HCT116 (cell line): ENCODE data around the gene FRMD4A. TPM values are rescaled to one million over a fixed set of nuclear protein-coding genes. Genes with fewer than 3 reads are reported as not detected.

Experiments
- ATAC-seq: fragments of 200-7000 bp; cut with Tn5 transposase; 2 replicates; pipeline ENCODE4 v1.9.1; 2020; ENCODE audit warnings: mild to moderate bottlenecking, moderate library complexity
- BruUV-seq: library from RNA; stranded (reverse); fragments of 400-500 nt; replicated peaks from 2 replicates; lab custom pipeline; 2021; lab: Mats Ljungman, UMichigan
- CTCF ChIA-PET: fragments of 300-600 bp; sonication (Branson Sonifier 250); formaldehyde crosslinking; loops from one replicate; lab custom pipeline; 2021; ENCODE audit warnings: antibody characterized with exemption; lab: Charles Lee
- POLR2A ChIA-PET: fragments of 300-600, 350-600 bp; sonication (Branson Sonifier 250); formaldehyde crosslinking; loops from one replicate; lab custom pipeline; 2021; ENCODE audit warnings: antibody characterized with exemption; lab: Charles Lee
- RAD21 ChIA-PET, 2 experiments: fragments of 300-600 bp; sonication (Branson Sonifier 250); formaldehyde crosslinking; loops; one replicate each; lab custom pipeline; 2023; ENCODE audit warnings: low total read pairs in 2 of 2; ENCODE audit not compliant: uncharacterized antibody in 2 of 2, unreplicated experiment in 2 of 2, low non-redundant PET in 1 of 2; lab: Charles Lee
- DNase-seq: peaks from one replicate; pipeline ENCODE4 v3.0.0-alpha.2; 2010; ENCODE audit warnings: low read depth, low spot score
- H2AFZ ChIP-seq: fragments of 200-600 bp; shearing (Covaris generic), sonication (generic); 2 replicates; pipeline ENCODE4 v1.6.1; 2017; ENCODE audit warnings: low read depth, mixed run types, mixed read lengths, antibody characterized with exemption, low read length; ENCODE audit not compliant: poor library complexity, severe bottlenecking
- H3K27ac ChIP-seq: 2 replicates; pipeline ENCODE4 v1.5.1; 2012; ENCODE audit warnings: low read depth, low read length
- H3K27me3 ChIP-seq: fragments of 200-600 bp; sonication (generic); 2 replicates; pipeline ENCODE4 v1.6.1; 2016; ENCODE audit warnings: mixed run types, low read length, mixed read lengths; ENCODE audit not compliant: insufficient read depth
- H3K36me3 ChIP-seq, 2 experiments: fragments of 200-500 bp in 1 of 2; fragments of 200-600 bp in 1 of 2; sonication (Bioruptor generic) in 1 of 2; sonication (generic) in 1 of 2; 2 replicates each; pipeline versions ENCODE4 v1.5.1 to v1.6.1; 2014 to 2016; ENCODE audit warnings: low read length in 2 of 2, inconsistent platforms in 1 of 2, mixed read lengths in 1 of 2, mixed run types in 1 of 2; ENCODE audit not compliant: insufficient read depth in 2 of 2, control insufficient read depth in 1 of 2
- H3K4me1 ChIP-seq, 2 experiments: fragments of 200-600 bp in 1 of 2; sonication (generic) in 1 of 2; 2 replicates each; pipeline versions ENCODE4 v1.5.1 to v1.6.1; 2012 to 2017; ENCODE audit warnings: low read length in 2 of 2, inconsistent platforms in 1 of 2, mild to moderate bottlenecking in 1 of 2, mixed read lengths in 1 of 2, mixed run types in 1 of 2, moderate library complexity in 1 of 2; ENCODE audit not compliant: insufficient read depth in 2 of 2, control insufficient read depth in 1 of 2
- H3K4me2 ChIP-seq: fragments of 200-600 bp; sonication (generic); 2 replicates; pipeline ENCODE4 v1.6.1; 2017; ENCODE audit warnings: mixed run types, low read length, mixed read lengths
- H3K4me3 ChIP-seq, 2 experiments: fragments of 200-600 bp in 1 of 2; sonication (generic) in 1 of 2; replicated peaks in 1 of 2; 2 replicates each; pipeline ENCODE4 v1.5.1; 2011 to 2016; ENCODE audit warnings: low read length in 2 of 2, control low read depth in 1 of 2, low read depth in 1 of 2, mild to moderate bottlenecking in 1 of 2, mixed read lengths in 1 of 2, mixed run types in 1 of 2
- H3K79me2 ChIP-seq: fragments of 200-600 bp; sonication (generic); 2 replicates; pipeline ENCODE4 v1.6.1; 2017; ENCODE audit warnings: mild to moderate bottlenecking, mixed run types, low read length, moderate library complexity, mixed read lengths; ENCODE audit not compliant: insufficient read depth
- H3K9ac ChIP-seq: fragments of 200-600 bp; sonication (generic); 2 replicates; pipeline ENCODE4 v1.6.1; 2016; ENCODE audit warnings: low read length, mixed read lengths
- H3K9me2 ChIP-seq: fragments of 200-600 bp; sonication (generic), shearing (Covaris generic); 2 replicates; pipeline ENCODE4 v1.6.1; 2017; ENCODE audit warnings: mixed run types, mild to moderate bottlenecking, moderate library complexity; ENCODE audit not compliant: insufficient read depth
- H3K9me3 ChIP-seq, 2 experiments: fragments of 200-500 bp in 1 of 2; fragments of 200-600 bp in 1 of 2; sonication (Bioruptor generic) in 1 of 2; sonication (generic) in 1 of 2; 2 replicates each; pipeline ENCODE4 v1.6.1; 2014 to 2017; ENCODE audit warnings: low read length in 2 of 2, mixed read lengths in 2 of 2, inconsistent platforms in 1 of 2, low read depth in 1 of 2, mild to moderate bottlenecking in 1 of 2, mixed run types in 1 of 2, moderate library complexity in 1 of 2; ENCODE audit not compliant: control insufficient read depth in 1 of 2, insufficient read depth in 1 of 2
- H4K20me1 ChIP-seq: fragments of 200-600 bp; sonication (generic), shearing (Covaris generic); 2 replicates; pipeline ENCODE4 v1.6.1; 2017; ENCODE audit warnings: mixed run types, mild to moderate bottlenecking, moderate library complexity; ENCODE audit not compliant: insufficient read depth
- CBX3 ChIP-seq: IDR thresholded peaks from 2 replicates; pipeline ENCODE4 v1.6.1; 2012; ENCODE audit warnings: low read depth
- EGR1 ChIP-seq: IDR thresholded peaks from 2 replicates; pipeline ENCODE4 v1.6.1; 2012; ENCODE audit warnings: low read depth
- ELF1 ChIP-seq: IDR thresholded peaks from 2 replicates; pipeline ENCODE4 v1.6.1; 2012; ENCODE audit warnings: low read depth, borderline replicate concordance
- EZH2 ChIP-seq: fragments of 200-600 bp; sonication (generic); IDR thresholded peaks from 2 replicates; pipeline ENCODE4 v1.6.1; 2017; ENCODE audit warnings: antibody characterized with exemption, mixed run types
- EZH2phosphoT487 ChIP-seq: fragments of 200-600 bp; IDR thresholded peaks from 2 replicates; pipeline ENCODE4 v1.6.1; 2018; ENCODE audit warnings: antibody characterized with exemption, borderline replicate concordance
- FOSL1 ChIP-seq: IDR thresholded peaks from 2 replicates; pipeline ENCODE4 v1.6.1; 2012; ENCODE audit warnings: low read depth
- JUND ChIP-seq: IDR thresholded peaks from 2 replicates; pipeline ENCODE4 v1.6.1; 2012
- MAX ChIP-seq: IDR thresholded peaks from 2 replicates; pipeline ENCODE4 v1.6.1; 2012
- POLR2A ChIP-seq: IDR thresholded peaks from 2 replicates; pipeline ENCODE4 v1.7.0; 2011; ENCODE audit warnings: borderline replicate concordance; ENCODE audit not compliant: insufficient read depth, insufficient read length; ENCODE audit errors: extremely low read depth
- POLR2AphosphoS5 ChIP-seq: IDR thresholded peaks from 2 replicates; pipeline ENCODE4 v1.6.1; 2011; ENCODE audit warnings: mild to moderate bottlenecking, low read depth, low read length, moderate library complexity
- RAD21 ChIP-seq: IDR thresholded peaks from 2 replicates; pipeline ENCODE4 v1.6.1; 2012; ENCODE audit warnings: low read depth, mild to moderate bottlenecking
- REST ChIP-seq: IDR thresholded peaks from 2 replicates; pipeline ENCODE4 v1.6.1; 2012; ENCODE audit warnings: low read depth
- SP1 ChIP-seq: IDR thresholded peaks from 2 replicates; pipeline ENCODE4 v1.6.1; 2012; ENCODE audit warnings: low read depth
- ZBTB33 ChIP-seq: IDR thresholded peaks from 2 replicates; pipeline ENCODE4 v1.6.1; 2011; ENCODE audit warnings: mild to moderate bottlenecking, low read length, moderate library complexity; ENCODE audit not compliant: insufficient replicate concordance; ENCODE audit errors: extremely low read depth
- ZNF274 ChIP-seq: fragments of 200-500 bp; sonication (Bioruptor generic); IDR thresholded peaks from 2 replicates; pipeline ENCODE4 v1.6.1; 2014; ENCODE audit warnings: mild to moderate bottlenecking, low read depth, low read length, inconsistent platforms
- intact Hi-C: fragments of 100-400 bp; cut with micrococcal nuclease; formaldehyde crosslinking; loops from 2 replicates; pipeline ENCODE4 v1.10.0; 2022
- total RNA-seq: library from RNA; stranded (reverse); gene quantifications from one replicate; pipeline ENCODE4 v1.2.1, GENCODE V29; 2021; ENCODE audit not compliant: unreplicated experiment

The FRMD4A gene
- total RNA-seq, 1 experiment from 2014 or later: 0.20 TPM

GRCh38 chr10:14370894-14371293 lies 40.2 kb upstream of the FRMD4A start:
- H3K27ac ChIP-seq: no peak overlapping the region
- no peaks in the 10 kb centered on the region for H4K20me1 ChIP-seq
- no peak overlapping the region for H3K4me3 ChIP-seq
- POLR2A ChIA-PET: no interaction called here
- H3K4me1 ChIP-seq: no peaks in the 10 kb centered on the region
- BruUV-seq: no TSS peak
- CTCF ChIA-PET: no interaction called here
- no peaks in the 10 kb centered on the region for H3K79me2 ChIP-seq
- TF ChIP-seq EGR1: no peak
- no peak for TF ChIP-seq SP1
- H3K9me2 ChIP-seq: no peaks in the 10 kb centered on the region
- H3K9ac ChIP-seq: no peak overlapping the region
- H3K4me2 ChIP-seq: no peak overlapping the region
- peaks cover 66% of the 10 kb centered on the region for H3K27me3 ChIP-seq
- DNase-seq (no peak), ATAC-seq (no peak)
- no peaks in the 10 kb centered on the region for H3K9me3 ChIP-seq
- H2AFZ ChIP-seq: no peak overlapping the region
- RAD21 ChIA-PET: no interaction called here
- H3K36me3 ChIP-seq: no peaks in the 10 kb centered on the region
- intact Hi-C loops: no loop called here

GRCh38 chr10:14369906-14370305 lies 39.2 kb upstream of the FRMD4A start:
- H3K4me2 ChIP-seq: no peak overlapping the region
- DNase-seq (no peak), ATAC-seq (no peak)
- H3K4me1 ChIP-seq: no peaks in the 10 kb centered on the region
- H3K9me2 ChIP-seq: no peaks in the 10 kb centered on the region
- H3K36me3 ChIP-seq: no peaks in the 10 kb centered on the region
- H4K20me1 ChIP-seq: no peaks in the 10 kb centered on the region
- no TSS peak for BruUV-seq
- ChIA-PET RAD21 (no interaction called here), CTCF (interaction anchor here (0.6 kb wide), 1 partner anchor 496 kb away, joined by 5 read pairs; no protein-coding TSS in a partner anchor), POLR2A (no interaction called here)
- H3K9ac ChIP-seq: no peak overlapping the region
- H2AFZ ChIP-seq: no peak overlapping the region
- H3K27ac ChIP-seq: no peak overlapping the region
- intact Hi-C loops: no loop called here
- no peaks in the 10 kb centered on the region for H3K9me3 ChIP-seq
- no peak overlapping the region for H3K4me3 ChIP-seq
- no peaks in the 10 kb centered on the region for H3K79me2 ChIP-seq
- TF ChIP-seq ELF1 (no peak), POLR2AphosphoS5 (no peak), POLR2A (no peak), EGR1 (no peak), MAX (no peak), ZNF274 (no peak), JUND (no peak), EZH2 (no peak), RAD21 (no peak), EZH2phosphoT487 (no peak), FOSL1 (no peak), REST (no peak), CBX3 (no peak), ZBTB33 (no peak), SP1 (no peak)
- H3K27me3 ChIP-seq: peaks cover 57% of the 10 kb centered on the region
